Astrocyte (in vitro differentiated cells and primary cell): ENCODE data around the gene PYGB. TPM values are rescaled to one million over a fixed set of nuclear protein-coding genes. Genes with fewer than 3 reads are reported as not detected.

Experiments
- DNase-seq: peaks from one replicate; pipeline ENCODE4 v3.0.0-alpha.2; 2010; ENCODE audit warnings: low read depth
- FAIRE-seq: peaks from 2 replicates; lab custom pipeline; 2011; peaks lifted over from hg19 to GRCh38; lab: Jason Lieb, UNC
- H2AFZ ChIP-seq: 2 replicates; pipeline ENCODE4 v1.6.0; 2012; ENCODE audit warnings: low read depth, low read length, inconsistent platforms
- H3K27ac ChIP-seq: 2 replicates; pipeline ENCODE4 v1.5.1; 2011; ENCODE audit warnings: low read depth, low read length, inconsistent platforms
- H3K27me3 ChIP-seq: 2 replicates; pipeline ENCODE4 v1.6.0; 2011; ENCODE audit warnings: low read length, inconsistent platforms; ENCODE audit not compliant: insufficient read depth
- H3K36me3 ChIP-seq: 2 replicates; pipeline ENCODE4 v1.5.1; 2011; ENCODE audit warnings: low read length, inconsistent platforms; ENCODE audit not compliant: insufficient read depth
- H3K4me1 ChIP-seq: 2 replicates; pipeline ENCODE4 v1.5.1; 2011; ENCODE audit warnings: low read length, inconsistent platforms; ENCODE audit not compliant: insufficient read depth
- H3K4me2 ChIP-seq: 2 replicates; pipeline ENCODE4 v1.6.0; 2012; ENCODE audit warnings: low read length, inconsistent platforms
- H3K4me3 ChIP-seq: 2 replicates; pipeline ENCODE4 v1.5.1; 2011; ENCODE audit warnings: low read depth, mild to moderate bottlenecking, low read length, inconsistent platforms; ENCODE audit not compliant: insufficient read depth
- H3K79me2 ChIP-seq: 2 replicates; pipeline ENCODE4 v1.6.0; 2012; ENCODE audit warnings: mild to moderate bottlenecking, low read length, inconsistent platforms; ENCODE audit not compliant: insufficient read depth
- H3K9ac ChIP-seq: 2 replicates; pipeline ENCODE4 v1.6.0; 2012; ENCODE audit warnings: mild to moderate bottlenecking, low read length, inconsistent platforms
- H3K9me3 ChIP-seq: 2 replicates; pipeline ENCODE4 v1.5.1; 2012; ENCODE audit warnings: low read depth, mild to moderate bottlenecking, low read length, inconsistent platforms; ENCODE audit not compliant: insufficient read depth
- H4K20me1 ChIP-seq: 2 replicates; pipeline ENCODE4 v1.6.0; 2012; ENCODE audit warnings: low read length, inconsistent platforms; ENCODE audit not compliant: insufficient read depth
- H3K27ac Mint-ChIP-seq: one replicate; pipeline ENCODE4 v1.8.0; 2021; ENCODE audit warnings: mild to moderate bottlenecking, mixed read lengths; ENCODE audit not compliant: unreplicated experiment
- H3K27me3 Mint-ChIP-seq: one replicate; pipeline ENCODE4 v1.8.0; 2021; ENCODE audit warnings: low read depth, mixed read lengths; ENCODE audit not compliant: unreplicated experiment
- H3K36me3 Mint-ChIP-seq: one replicate; pipeline ENCODE4 v1.8.0; 2021; ENCODE audit warnings: low read depth, mixed read lengths; ENCODE audit not compliant: unreplicated experiment
- H3K4me1 Mint-ChIP-seq: one replicate; pipeline ENCODE4 v1.8.0; 2021; ENCODE audit warnings: low read depth, mixed read lengths; ENCODE audit not compliant: unreplicated experiment
- H3K4me3 Mint-ChIP-seq: one replicate; pipeline ENCODE4 v1.8.0; 2021; ENCODE audit warnings: mild to moderate bottlenecking, moderate library complexity, mixed read lengths; ENCODE audit not compliant: unreplicated experiment
- H3K9me3 Mint-ChIP-seq: one replicate; pipeline ENCODE4 v1.8.0; 2021; ENCODE audit warnings: mild to moderate bottlenecking, mixed read lengths; ENCODE audit not compliant: unreplicated experiment
- EZH2 ChIP-seq: IDR thresholded peaks from 2 replicates; pipeline ENCODE4 v1.6.1; 2012; ENCODE audit warnings: mild to moderate bottlenecking, low read length, inconsistent platforms; ENCODE audit not compliant: insufficient read depth
- total RNA-seq: library from RNA; stranded (reverse); gene quantifications from 2 replicates; pipeline ENCODE4 v1.2.1, GENCODE V29; 2021
- TF ChIP-seq, protein P1 (sequence below): IDR thresholded peaks from 2 replicates; pipeline ENCODE4 v1.5.1; 2011; ENCODE audit warnings: low read depth, mild to moderate bottlenecking, inconsistent platforms, low read length, moderate library complexity; ENCODE audit not compliant: insufficient read depth

PYGB gene
- total RNA-seq, 1 donor from 2014 or later, result 206 TPM

DNA sequence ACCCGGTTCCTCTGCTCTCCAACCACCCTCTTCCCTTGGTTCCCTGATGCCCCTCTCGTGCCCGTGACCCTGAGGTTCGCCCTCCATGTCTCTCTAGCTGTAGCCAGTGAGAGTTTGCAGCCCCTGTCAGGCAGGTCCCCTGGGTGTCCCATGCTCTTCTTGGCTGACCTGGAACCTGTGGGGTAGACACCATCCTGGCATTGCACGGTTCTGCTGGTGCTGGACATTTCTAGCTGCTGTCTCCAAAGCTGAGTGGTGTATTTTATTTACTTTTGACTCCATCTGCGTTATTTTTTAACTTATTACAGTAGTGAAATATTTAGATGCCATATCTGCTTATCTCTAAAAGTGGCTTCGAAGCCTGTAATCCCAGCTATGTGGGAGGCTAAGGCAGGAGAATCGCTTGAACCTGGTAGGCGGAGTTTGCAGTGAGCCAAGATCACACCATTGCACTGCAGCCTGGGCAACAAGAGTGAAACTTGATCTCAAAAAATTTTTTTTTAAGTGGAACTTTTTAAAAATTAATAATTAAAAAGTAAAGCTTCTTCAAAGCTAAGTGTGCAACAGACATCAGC, 39.8 kb upstream of the PYGB start:
- Histone ChIP-seq H3K4me2 (no peak overlapping the region), H3K27me3 (no peaks in the 10 kb centered on the region), H3K79me2 (peaks cover 46% of the 10 kb centered on the region), H3K9me3 (no peaks in the 10 kb centered on the region), H3K27ac (no peak overlapping the region), H3K36me3 (peaks cover 10% of the 10 kb centered on the region), H2AFZ (no peak overlapping the region), H3K4me3 (no peak overlapping the region), H4K20me1 (peaks cover 50% of the 10 kb centered on the region), H3K4me1 (no peaks in the 10 kb centered on the region), H3K9ac (no peak overlapping the region)
- H3K4me1 Mint-ChIP-seq, result peaks cover 21% of the 10 kb centered on the region
- H3K36me3 Mint-ChIP-seq, result peaks cover 8% of the 10 kb centered on the region
- H3K27ac Mint-ChIP-seq, result no peak overlapping the region
- H3K27me3 Mint-ChIP-seq, result no peaks in the 10 kb centered on the region
- TF ChIP-seq, protein P1, sequence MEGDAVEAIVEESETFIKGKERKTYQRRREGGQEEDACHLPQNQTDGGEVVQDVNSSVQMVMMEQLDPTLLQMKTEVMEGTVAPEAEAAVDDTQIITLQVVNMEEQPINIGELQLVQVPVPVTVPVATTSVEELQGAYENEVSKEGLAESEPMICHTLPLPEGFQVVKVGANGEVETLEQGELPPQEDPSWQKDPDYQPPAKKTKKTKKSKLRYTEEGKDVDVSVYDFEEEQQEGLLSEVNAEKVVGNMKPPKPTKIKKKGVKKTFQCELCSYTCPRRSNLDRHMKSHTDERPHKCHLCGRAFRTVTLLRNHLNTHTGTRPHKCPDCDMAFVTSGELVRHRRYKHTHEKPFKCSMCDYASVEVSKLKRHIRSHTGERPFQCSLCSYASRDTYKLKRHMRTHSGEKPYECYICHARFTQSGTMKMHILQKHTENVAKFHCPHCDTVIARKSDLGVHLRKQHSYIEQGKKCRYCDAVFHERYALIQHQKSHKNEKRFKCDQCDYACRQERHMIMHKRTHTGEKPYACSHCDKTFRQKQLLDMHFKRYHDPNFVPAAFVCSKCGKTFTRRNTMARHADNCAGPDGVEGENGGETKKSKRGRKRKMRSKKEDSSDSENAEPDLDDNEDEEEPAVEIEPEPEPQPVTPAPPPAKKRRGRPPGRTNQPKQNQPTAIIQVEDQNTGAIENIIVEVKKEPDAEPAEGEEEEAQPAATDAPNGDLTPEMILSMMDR, result no peak
- no peak for TF ChIP-seq EZH2
- FAIRE-seq, result no peak
- no peaks in the 10 kb centered on the region for H3K9me3 Mint-ChIP-seq
- H3K4me3 Mint-ChIP-seq, result no peak overlapping the region
- no peak for DNase-seq

DNA sequence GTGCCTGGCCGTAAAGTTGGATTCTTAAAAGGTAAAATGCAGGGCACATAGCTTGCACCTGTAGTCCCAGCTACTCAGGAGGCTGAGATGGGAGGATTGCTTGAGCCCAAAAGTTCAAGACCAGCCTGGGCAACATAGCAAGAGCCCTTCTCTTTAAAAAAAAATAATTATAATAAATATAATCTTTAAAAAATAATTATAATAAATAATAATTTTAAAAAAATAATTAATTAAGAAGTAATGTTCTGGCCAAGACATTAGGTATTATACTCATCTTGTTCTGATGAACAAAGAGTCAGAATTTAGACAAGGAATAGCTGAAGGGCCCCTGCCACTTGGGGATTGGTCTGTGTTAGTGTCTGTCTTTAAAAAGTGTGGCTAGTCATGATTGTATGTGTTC, 38.5 kb upstream of the PYGB start:
- Histone ChIP-seq H3K36me3 (peaks cover 12% of the 10 kb centered on the region), H4K20me1 (peaks cover 40% of the 10 kb centered on the region), H3K27me3 (no peaks in the 10 kb centered on the region), H3K4me2 (no peak overlapping the region), H3K4me1 (no peaks in the 10 kb centered on the region), H3K9ac (no peak overlapping the region), H3K9me3 (no peaks in the 10 kb centered on the region), H3K27ac (no peak overlapping the region), H3K4me3 (no peak overlapping the region), H3K79me2 (peaks cover 35% of the 10 kb centered on the region), H2AFZ (no peak overlapping the region)
- H3K27ac Mint-ChIP-seq, result no peak overlapping the region
- no peak overlapping the region for H3K4me3 Mint-ChIP-seq
- DNase-seq (no peak), FAIRE-seq (no peak)
- no peak for TF ChIP-seq EZH2
- TF ChIP-seq, protein P1, result no peak
- no peaks in the 10 kb centered on the region for H3K27me3 Mint-ChIP-seq
- no peaks in the 10 kb centered on the region for H3K9me3 Mint-ChIP-seq
- peaks cover 11% of the 10 kb centered on the region for H3K4me1 Mint-ChIP-seq
- peaks cover 14% of the 10 kb centered on the region for H3K36me3 Mint-ChIP-seq

DNA sequence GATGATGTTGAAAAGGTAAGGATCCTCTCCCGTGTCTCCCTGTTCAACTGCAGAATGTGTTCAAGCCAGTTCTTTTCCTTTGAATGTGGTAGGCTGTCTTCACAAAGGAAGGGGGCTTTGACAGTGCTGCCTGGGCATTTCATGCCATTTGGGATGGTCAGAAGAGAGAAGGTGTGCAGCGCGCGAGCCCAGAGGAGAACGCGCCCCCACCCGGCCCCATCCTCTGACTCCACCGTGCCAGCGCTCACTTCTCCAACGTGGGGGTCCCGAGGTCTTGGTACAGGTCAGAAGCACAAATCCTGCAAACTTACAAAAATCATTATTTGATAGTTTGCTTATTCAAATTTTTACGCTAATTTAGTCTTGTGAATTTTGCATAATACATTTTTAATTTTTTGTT, 38.0 kb upstream of the PYGB start:
- no peaks in the 10 kb centered on the region for H3K27me3 ChIP-seq
- H3K9ac ChIP-seq, result no peak overlapping the region
- H3K27ac ChIP-seq, result no peak overlapping the region
- no peaks in the 10 kb centered on the region for H3K9me3 ChIP-seq
- Mint-ChIP-seq H3K9me3 (no peaks in the 10 kb centered on the region), H3K36me3 (peaks cover 14% of the 10 kb centered on the region), H3K27ac (no peak overlapping the region), H3K4me3 (no peak overlapping the region), H3K27me3 (no peaks in the 10 kb centered on the region), H3K4me1 (peaks cover 9% of the 10 kb centered on the region)
- DNase-seq, result no peak
- H3K4me3 ChIP-seq, result no peak overlapping the region
- FAIRE-seq, result no peak
- no peaks in the 10 kb centered on the region for H3K4me1 ChIP-seq
- peaks cover 12% of the 10 kb centered on the region for H3K36me3 ChIP-seq
- no peak overlapping the region for H2AFZ ChIP-seq
- H3K79me2 ChIP-seq, result peaks cover 30% of the 10 kb centered on the region
- peaks cover 34% of the 10 kb centered on the region for H4K20me1 ChIP-seq
- TF ChIP-seq, protein P1, result no peak
- no peak for TF ChIP-seq EZH2
- no peak overlapping the region for H3K4me2 ChIP-seq
